GM12878 (cell line): Measurements from ENCODE around the gene PDE11A. TPM values are rescaled to one million over a fixed set of nuclear protein-coding genes. Genes with fewer than 3 reads are reported as not detected.

Source experiments
- ATAC-seq: fragments of 200-7000 bp; cut with Tn5 transposase; 3 replicates; pipeline ENCODE4 v1.9.1; 2020; ENCODE audit warnings: mild to moderate bottlenecking, moderate library complexity
- BruUV-seq: library from RNA; stranded (reverse); fragments of 400-500 nt; replicated peaks from 2 replicates; lab custom pipeline; 2021; lab: Mats Ljungman, UMichigan
- CTCF ChIA-PET: fragments of 300-600 bp; sonication (Branson Sonifier 250); formaldehyde crosslinking; extraction: SDS; loops from one replicate; lab custom pipeline; 2021; ENCODE audit warnings: inconsistent platforms; lab: Yijun Ruan, JAX
- POLR2A ChIA-PET: fragments of 350-600 bp; formaldehyde crosslinking; extraction: SDS; loops from one replicate; lab custom pipeline; 2021; ENCODE audit warnings: inconsistent platforms; lab: Charles Lee
- RAD21 ChIA-PET: fragments of 300-600 bp; sonication (Branson Sonifier 250); formaldehyde crosslinking; loops from one replicate; lab custom pipeline; 2023; ENCODE audit warnings: antibody characterized with exemption; ENCODE audit not compliant: unreplicated experiment; lab: Charles Lee
- SMC1A ChIA-PET: fragments of 300-600 bp; sonication (Branson Sonifier 250); formaldehyde crosslinking; loops from one replicate; lab custom pipeline; 2023; ENCODE audit not compliant: unreplicated experiment, uncharacterized antibody; lab: Charles Lee
- DNase-seq: peaks from one replicate; pipeline ENCODE4 v3.0.0-alpha.2; 2011; ENCODE audit warnings: low read depth, low spot score
- FAIRE-seq: peaks from 3 replicates; lab custom pipeline; 2011; peaks lifted over from hg19 to GRCh38; lab: Jason Lieb, UNC
- H2AFZ ChIP-seq: 2 replicates; pipeline ENCODE4 v1.6.0; 2011; ENCODE audit warnings: low read depth, low read length, control low read depth; ENCODE audit not compliant: control insufficient read depth
- H3K27ac ChIP-seq: 2 replicates; pipeline ENCODE4 v1.5.1; 2011; ENCODE audit warnings: control low read depth; ENCODE audit not compliant: control insufficient read depth, insufficient read depth
- H3K27me3 ChIP-seq, 2 experiments: replicated peaks in 1 of 2; 2 replicates each; pipeline versions ENCODE4 v1.6.0 to v1.6.1; 2011; ENCODE audit warnings: low read length in 1 of 2; ENCODE audit not compliant: control insufficient read depth in 2 of 2, insufficient read depth in 2 of 2
- H3K36me3 ChIP-seq, 2 experiments: 2 replicates each; pipeline ENCODE4 v1.5.1; 2011; ENCODE audit warnings: low read length in 1 of 2; ENCODE audit not compliant: control insufficient read depth in 2 of 2, insufficient read depth in 2 of 2
- H3K4me1 ChIP-seq: 2 replicates; pipeline ENCODE4 v1.6.1; 2011; ENCODE audit warnings: mild to moderate bottlenecking, low read length, moderate library complexity, mixed read lengths; ENCODE audit not compliant: control insufficient read depth, insufficient read depth
- H3K4me2 ChIP-seq: 2 replicates; pipeline ENCODE4 v1.6.0; 2011; ENCODE audit warnings: control low read depth; ENCODE audit not compliant: control insufficient read depth, insufficient read depth
- H3K4me3 ChIP-seq: fragments of 200-600 bp; sonication (generic); 2 replicates; pipeline ENCODE4 v1.5.1; 2016
- H3K79me2 ChIP-seq: 2 replicates; pipeline ENCODE4 v1.6.0; 2011; ENCODE audit warnings: low read length; ENCODE audit not compliant: control insufficient read depth, insufficient read depth
- H3K9ac ChIP-seq: 2 replicates; pipeline ENCODE4 v1.8.0; 2011; ENCODE audit warnings: low read length, control low read depth, mixed read lengths; ENCODE audit not compliant: control insufficient read depth, insufficient read depth
- H3K9me3 ChIP-seq: replicated peaks from 3 replicates; pipeline ENCODE4 v1.5.1; 2011; ENCODE audit warnings: mild to moderate bottlenecking, low read length; ENCODE audit not compliant: control insufficient read depth, insufficient read depth
- H4K20me1 ChIP-seq: 2 replicates; pipeline ENCODE4 v1.6.0; 2011; ENCODE audit not compliant: control insufficient read depth, insufficient read depth
- BCLAF1 ChIP-seq: fragments of 450-650 bp; IDR thresholded peaks from 2 replicates; pipeline ENCODE4 v1.6.1; 2017; ENCODE audit warnings: antibody characterized with exemption, mild to moderate bottlenecking, moderate library complexity
- CEBPB ChIP-seq, 2 experiments: fragments of 150-350 bp in 1 of 2; IDR thresholded peaks; 2 replicates each; pipeline ENCODE4 v1.6.1; 2012 to 2014; ENCODE audit warnings: low read depth in 2 of 2, low read length in 2 of 2, borderline replicate concordance in 1 of 2, inconsistent platforms in 1 of 2
- HCFC1 ChIP-seq: fragments of 150-350 bp; IDR thresholded peaks from 2 replicates; pipeline ENCODE4 v1.6.1; 2014; ENCODE audit warnings: low read length
- POLR2A ChIP-seq: IDR thresholded peaks from 2 replicates; pipeline ENCODE4 v1.6.1; 2011; ENCODE audit warnings: low read depth, mild to moderate bottlenecking, low read length
- RAD51 ChIP-seq: fragments of 450-650 bp; IDR thresholded peaks from 2 replicates; pipeline ENCODE4 v1.6.1; 2016; ENCODE audit warnings: moderate library complexity, mild to moderate bottlenecking, inconsistent platforms
- RUNX3 ChIP-seq: IDR thresholded peaks from 2 replicates; pipeline ENCODE4 v1.6.1; 2012; ENCODE audit warnings: low read length, inconsistent platforms
- SMC3 ChIP-seq: IDR thresholded peaks from 2 replicates; pipeline ENCODE4 v1.6.1; 2011; ENCODE audit warnings: low read length, improper control_type of control experiment, borderline replicate concordance
- WGBS: methylation state at CpG from one replicate; pipeline ENCODE4 v1.1.6; 2016; ENCODE audit warnings: low lambda C conversion rate; ENCODE audit not compliant: insufficient replicate concordance, insufficient coverage; ENCODE audit errors: missing lambda C conversion rate; 5-methylcytosine and 5-hydroxymethylcytosine counted together
- in situ Hi-C: fragments of 300-500 bp; cut with MboI; formaldehyde crosslinking; loops from 9 replicates; pipeline ENCODE4 v1.14.3; 2018; ENCODE audit warnings: mixed read lengths
- intact Hi-C: fragments of 100-400 bp; cut with micrococcal nuclease; formaldehyde crosslinking; loops from one replicate; pipeline ENCODE4 v1.14.2; 2022; ENCODE audit not compliant: unreplicated experiment
- polyA plus RNA-seq, 11 experiments: library from polyadenylated mRNA; depleted of rRNA in 4 of 11; unstranded in 6 of 11; stranded (reverse) in 5 of 11; fragments of >200 nt; fragmentation: Nextera tagmentation in 4 of 11; fragmentation: Illumina TruSeq in 1 of 11; extraction: Ambion mirVana in 4 of 11; extraction: Trizol in 1 of 11; gene quantifications; 1 replicate in 1 of 11; 2 replicates in 10 of 11; pipeline versions ENCODE4 v1.2.1 to v1.2.3, GENCODE V29; 2011 to 2016; ENCODE audit warnings: inconsistent platforms in 2 of 11, missing spikeins in 2 of 11, low read depth in 1 of 11
- total RNA-seq, 4 experiments: library from RNA; depleted of rRNA in 3 of 4; stranded (reverse); fragments of >200 nt in 3 of 4; fragmentation: Illumina TruSeq in 1 of 4; extraction: Trizol in 1 of 4; gene quantifications; 2 replicates each; pipeline versions ENCODE4 v1.2.1 to v1.2.3, GENCODE V29; 2013 to 2021

The PDE11A gene
- total and polyA plus RNA-seq, 10 of the 15 experiments (the other 5 are each of a cell fraction or from before 2014, with no cell fraction given): 0.01 to 0.17 (median 0.06) TPM; not detected in 5

- H3K27me3 ChIP-seq: no peaks in the 10 kb centered on the region; a peak in 1 of 4 replicates
- H3K4me1 ChIP-seq: no peaks in the 10 kb centered on the region
- TF ChIP-seq RAD51 (no peak), HCFC1 (no peak)
- H3K9ac ChIP-seq: no peak overlapping the region
- no peak overlapping the region for H2AFZ ChIP-seq
- no peaks in the 10 kb centered on the region for H3K79me2 ChIP-seq
- no peak for DNase-seq
- ChIA-PET CTCF (interaction anchor here (1.1 to 5.8 kb wide), 6 partner anchors 12 to 439 kb away, joined by 3 to 55 read pairs (median 6); no protein-coding TSS in a partner anchor), RAD21 (interaction anchor here (0.6 kb wide), 1 partner anchor 439 kb away, joined by 3 read pairs; no protein-coding TSS in a partner anchor), POLR2A (interaction anchor here (0.7 kb wide), 1 partner anchor 126 kb away, joined by 3 read pairs; no protein-coding TSS in a partner anchor), SMC1A (interaction anchor here (1.3 to 4.0 kb wide), 3 partner anchors 46 to 266 kb away, joined by 3 to 29 read pairs (median 3); no protein-coding TSS in a partner anchor)
- H4K20me1 ChIP-seq: no peaks in the 10 kb centered on the region
- no peaks in the 10 kb centered on the region for H3K36me3 ChIP-seq
- 88% methylated on average over 5 of the region's 5 CpGs for WGBS
- intact Hi-C loops: no loop called here
- ATAC-seq: no peak
- H3K4me3 ChIP-seq: no peak overlapping the region
- no TSS peak for BruUV-seq
- no peaks in the 10 kb centered on the region; the same call in 2 of the 3 replicates for H3K9me3 ChIP-seq
- H3K27ac ChIP-seq: no peak overlapping the region
- FAIRE-seq: no peak
- H3K4me2 ChIP-seq: no peak overlapping the region
- in situ Hi-C loops: no loop called here
Measured at GRCh38 chr2:177603181-177603580, 469.4 kb downstream of the PDE11A start.

- H2AFZ ChIP-seq: no peak overlapping the region
- ChIA-PET RAD21 (interaction anchor here (0.6 kb wide), 1 partner anchor 438 kb away, joined by 3 read pairs; no protein-coding TSS in a partner anchor), SMC1A (interaction anchor here (1.0 to 4.0 kb wide), 5 partner anchors 46 to 266 kb away, joined by 3 to 29 read pairs (median 3); no protein-coding TSS in a partner anchor), CTCF (interaction anchor here (0.6 to 5.8 kb wide), 8 partner anchors 12 to 739 kb away, joined by 3 to 55 read pairs (median 4); no protein-coding TSS in a partner anchor), POLR2A (interaction anchor here (0.7 kb wide), 1 partner anchor 126 kb away, joined by 3 read pairs; no protein-coding TSS in a partner anchor)
- FAIRE-seq (no peak), ATAC-seq (no peak), DNase-seq (no peak)
- H4K20me1 ChIP-seq: no peaks in the 10 kb centered on the region
- no peak for TF ChIP-seq SMC3
- TF ChIP-seq RUNX3: no peak
- TF ChIP-seq POLR2A: no peak
- no peak for TF ChIP-seq BCLAF1
- TF ChIP-seq CEBPB (IDR thresholded peaks at IDR 0.05; ENCODE audit: borderline replicate concordance in 1 of 2, low read depth in 2 of 2, low read length in 2 of 2): no peak
- no peak overlapping the region for H3K4me3 ChIP-seq
- WGBS: 28% methylated on average over 2 of the region's 2 CpGs
- H3K79me2 ChIP-seq: no peaks in the 10 kb centered on the region
- H3K4me1 ChIP-seq: no peaks in the 10 kb centered on the region
- H3K9ac ChIP-seq: no peak overlapping the region
- H3K9me3 ChIP-seq: no peaks in the 10 kb centered on the region; the same call in 2 of the 3 replicates
- intact Hi-C loops (no loop called here), in situ Hi-C loops (no loop called here)
- no peak overlapping the region for H3K4me2 ChIP-seq
- no peak overlapping the region for H3K27ac ChIP-seq
- H3K27me3 ChIP-seq: no peaks in the 10 kb centered on the region; a peak in 1 of 4 replicates
- H3K36me3 ChIP-seq: no peaks in the 10 kb centered on the region
- BruUV-seq: no TSS peak
Measured at GRCh38 chr2:177602611-177603164, 469.9 kb downstream of the PDE11A start.
